CD4-positive, alpha-beta memory T cell (primary cell): ENCODE results near the gene POLR2E. TPM values are rescaled to one million over a fixed set of nuclear protein-coding genes. Genes with fewer than 3 reads are reported as not detected.
A peak's percentile ranks its signal among the peaks of the same experiment; 100 is the strongest.

ENCODE experiments used
- CTCF ChIA-PET: fragments of 350-600 bp; sonication (Branson Sonifier 250); formaldehyde crosslinking; loops from one replicate; lab custom pipeline; 2021; ENCODE audit warnings: inconsistent platforms; ENCODE audit not compliant: partially characterized antibody; lab: Charles Lee
- POLR2A ChIA-PET: fragments of 350-600 bp; sonication (Branson Sonifier 250); formaldehyde crosslinking; loops from one replicate; lab custom pipeline; 2021; ENCODE audit not compliant: partially characterized antibody; lab: Charles Lee
- DNase-seq, 5 donors: peaks; one replicate each; pipeline versions ENCODE4 v3.0.0 to v3.0.0-alpha.2; 2020 to 2022; ENCODE audit warnings: mixed read lengths in 1 of 5
- H3K27ac ChIP-seq: one replicate; pipeline ENCODE4 v1.7.0; 2013; ENCODE audit warnings: low read depth, low read length
- H3K27me3 ChIP-seq: 2 replicates; pipeline ENCODE4 v1.7.0; 2013; ENCODE audit warnings: mild to moderate bottlenecking, low read length, moderate library complexity; ENCODE audit not compliant: insufficient read depth
- H3K36me3 ChIP-seq: 2 replicates; pipeline ENCODE4 v1.7.0; 2013; ENCODE audit warnings: mild to moderate bottlenecking, low read length, moderate library complexity; ENCODE audit not compliant: insufficient read depth
- H3K4me1 ChIP-seq: 2 replicates; pipeline ENCODE4 v1.7.0; 2013; ENCODE audit warnings: mild to moderate bottlenecking, low read length, moderate library complexity; ENCODE audit not compliant: insufficient read depth
- H3K4me3 ChIP-seq, 2 donors: one replicate each; pipeline ENCODE4 v1.7.0; 2013; ENCODE audit warnings: low read length in 2 of 2, mild to moderate bottlenecking in 1 of 2
- H3K9me3 ChIP-seq, 2 donors: one replicate each; pipeline ENCODE4 v1.7.0; 2013; ENCODE audit warnings: low read length in 2 of 2, control low read depth in 1 of 2; ENCODE audit not compliant: control insufficient read depth in 1 of 2
- H3K27ac Mint-ChIP-seq, 7 donors: one replicate each; pipeline ENCODE4 v1.8.0; 2020 to 2021; ENCODE audit warnings: mixed read lengths in 7 of 7, mild to moderate bottlenecking in 6 of 7, inconsistent platforms in 3 of 7, moderate library complexity in 3 of 7
- H3K27me3 Mint-ChIP-seq, 2 donors: one replicate each; pipeline ENCODE4 v1.8.0; 2020 to 2021; ENCODE audit warnings: mixed read lengths in 2 of 2
- H3K36me3 Mint-ChIP-seq, 2 donors: one replicate each; pipeline ENCODE4 v1.8.0; 2020 to 2021; ENCODE audit warnings: mixed read lengths in 2 of 2, inconsistent platforms in 1 of 2, mild to moderate bottlenecking in 1 of 2
- H3K4me1 Mint-ChIP-seq, 4 donors: one replicate each; pipeline ENCODE4 v1.8.0; 2020 to 2021; ENCODE audit warnings: mixed read lengths in 4 of 4, mild to moderate bottlenecking in 1 of 4
- H3K4me3 Mint-ChIP-seq, 8 donors: one replicate each; pipeline ENCODE4 v1.8.0; 2020 to 2021; ENCODE audit warnings: mixed read lengths in 8 of 8, mild to moderate bottlenecking in 7 of 8, moderate library complexity in 6 of 8, inconsistent platforms in 3 of 8
- H3K9me3 Mint-ChIP-seq, 8 donors: one replicate each; pipeline ENCODE4 v1.8.0; 2020 to 2021; ENCODE audit warnings: mixed read lengths in 8 of 8, mild to moderate bottlenecking in 5 of 8, inconsistent platforms in 3 of 8, moderate library complexity in 1 of 8
- intact Hi-C: fragments of 100-400 bp; cut with micrococcal nuclease; formaldehyde crosslinking; loops from one replicate; pipeline ENCODE4 v1.15.1; 2023
- polyA plus RNA-seq, 2 donors: library from polyadenylated mRNA; unstranded; fragments of 300-500 nt; fragmentation: Illumina TruSeq; gene quantifications; one replicate each; pipeline ENCODE4 v1.2.3, GENCODE V29; 2021
- total RNA-seq, 2 experiments: library from RNA; stranded (reverse); gene quantifications; one replicate each; pipeline ENCODE4 v1.2.3, GENCODE V29; 2021

The POLR2E gene
- total and polyA plus RNA-seq, 4 experiments from 2014 or later, result 76.0 to 197 (median 124) TPM

GRCh38 chr19:1039646-1040475 is 55.3 kb downstream of the POLR2E start, which contains the start of gene ABCA7:
Gene ABCA7 (plus strand): TSS chr19:1040107. CDS start chr19:1041362, 1,255 bp downstream.
- Mint-ChIP-seq H3K27me3 (no peaks in the 10 kb centered on the region), H3K4me1 (peaks cover 27 to 69% (median 48%) of the 10 kb centered on the region in 4 donors), H3K27ac (peak within 1 kb of the TSS; percentile 91 to 97 (median 95)), H3K9me3 (peaks cover 0 to 6% (median 0%) of the 10 kb centered on the region in 8 donors), H3K36me3 (peaks cover 21 to 51% of the 10 kb centered on the region in 2 donors), H3K4me3 (peak within 1 kb of the TSS; percentile 95 to 100 (median 97))
- peak within 1 kb of the TSS; percentile 56 to 100 for H3K4me3 ChIP-seq
- POLR2A ChIA-PET, result interaction anchor here (0.7 to 57.1 kb wide), 26 partner anchors 8 to 429 kb away, joined by 3 to 3893 read pairs (median 6); partner anchors contain the start of genes ARHGAP45, CIRBP, CNN2 and FAM174C
- DNase-seq, result peak; percentile 98 to 99 (median 98)
- CTCF ChIA-PET, result interaction anchor here (1.0 to 4.7 kb wide), 5 partner anchors 11 to 27 kb away, joined by 3 to 31 read pairs (median 4); partner anchors contain the start of gene ARHGAP45
- intact Hi-C loops, result loop anchor here (1.0 to 5.0 kb wide), 4 partner anchors 14 to 58 kb away; partner anchors contain the start of genes CNN2, RNU6-2, TMEM259 and WDR18
- peak within 1 kb of the TSS; percentile 75 for H3K27ac ChIP-seq
- H3K4me1 ChIP-seq, result peaks cover 54% of the 10 kb centered on the region
- H3K36me3 ChIP-seq, result peaks cover 32% of the 10 kb centered on the region
- H3K9me3 ChIP-seq, result no peaks in the 10 kb centered on the region
- no peaks in the 10 kb centered on the region for H3K27me3 ChIP-seq

GRCh38 chr19:1038978-1039645 is 56.1 kb downstream of the POLR2E start:
- Mint-ChIP-seq H3K9me3 (peaks cover 0 to 6% (median 0%) of the 10 kb centered on the region in 8 donors), H3K4me1 (peaks cover 27 to 69% (median 48%) of the 10 kb centered on the region in 4 donors), H3K4me3 (peak overlapping the region in 7 of 8 donors; percentile 95 to 100 (median 98)), H3K27me3 (no peaks in the 10 kb centered on the region), H3K36me3 (peaks cover 21 to 46% of the 10 kb centered on the region in 2 donors), H3K27ac (peak overlapping the region; percentile 91 to 97 (median 94))
- Histone ChIP-seq H3K36me3 (peaks cover 27% of the 10 kb centered on the region), H3K4me3 (peak overlapping the region; percentile 36 to 42), H3K4me1 (peaks cover 54% of the 10 kb centered on the region), H3K9me3 (no peaks in the 10 kb centered on the region), H3K27ac (peak overlapping the region; percentile 75), H3K27me3 (no peaks in the 10 kb centered on the region)
- DNase-seq, result peak in 2 of 5 donors; percentile 17 to 29
- CTCF ChIA-PET, result interaction anchor here (0.7 to 4.7 kb wide), 6 partner anchors 10 to 47 kb away, joined by 3 to 31 read pairs (median 4); partner anchors contain the start of gene ARHGAP45
- POLR2A ChIA-PET, result interaction anchor here (1.1 to 57.1 kb wide), 21 partner anchors 9 to 428 kb away, joined by 3 to 3893 read pairs (median 6); partner anchors contain the start of genes ARHGAP45, CIRBP, CNN2 and FAM174C
- intact Hi-C loops, result loop anchor here (5.0 kb wide), 1 partner anchor 57 kb away; the partner anchor contains the start of gene WDR18

- Histone ChIP-seq H3K4me3 (no peak overlapping the region), H3K9me3 (no peaks in the 10 kb centered on the region), H3K27me3 (no peaks in the 10 kb centered on the region), H3K4me1 (peaks cover 63% of the 10 kb centered on the region), H3K36me3 (peaks cover 25% of the 10 kb centered on the region), H3K27ac (peak overlapping the region; percentile 75)
- Mint-ChIP-seq H3K4me3 (peak overlapping the region in 7 of 8 donors; percentile 68 to 100 (median 95)), H3K36me3 (peaks cover 21 to 53% of the 10 kb centered on the region in 2 donors), H3K27me3 (no peaks in the 10 kb centered on the region), H3K9me3 (peaks cover 0 to 6% (median 0%) of the 10 kb centered on the region in 8 donors), H3K4me1 (peaks cover 32 to 77% (median 53%) of the 10 kb centered on the region in 4 donors), H3K27ac (peak overlapping the region; percentile 91 to 97 (median 94))
- CTCF ChIA-PET, result interaction anchor here (1.3 to 4.7 kb wide), 3 partner anchors 9 to 16 kb away, joined by 4 to 31 read pairs (median 4); partner anchors contain the start of gene RNU6-2
- POLR2A ChIA-PET, result interaction anchor here (0.6 to 57.1 kb wide), 10 partner anchors 8 to 241 kb away, joined by 3 to 3893 read pairs (median 8); partner anchors contain the start of genes ARHGAP45, CIRBP, CNN2 and FAM174C
- intact Hi-C loops, result loop anchor here (2.0 to 5.0 kb wide), 2 partner anchors 37 to 55 kb away; partner anchors contain the start of genes GRIN3B and WDR18
- DNase-seq, result peak in 1 of 5 donors; percentile 25
Observed at GRCh38 chr19:1037621-1038064, 57.5 kb downstream of the POLR2E start.

Other genes with a start within 250 kb of the POLR2E start
- not detected for gene ELANE, start 243.1 kb downstream of the POLR2E start, total RNA-seq
- not detected for gene ELANE, start 243.1 kb downstream of the POLR2E start, polyA plus RNA-seq
- 1 to 10 TPM in 1 of 2 experiments, under 1 TPM in 1; 0.91 to 1.1 TPM for gene CFD, start 235.7 kb downstream of the POLR2E start, total RNA-seq
- gene CFD, start 235.7 kb downstream of the POLR2E start, polyA plus RNA-seq, result 1 to 10 TPM in 1 of 2 donors, not detected in 1; 4.8 TPM
- 10 to 100 TPM; 68.3 to 71.7 TPM for gene MED16, start 202.2 kb downstream of the POLR2E start, total RNA-seq
- 100 to 1,000 TPM in 1 of 2 donors, 10 to 100 TPM in 1; 48.6 to 125 TPM for gene MED16, start 202.2 kb downstream of the POLR2E start, polyA plus RNA-seq
- gene RNU6-9, start 201.9 kb downstream of the POLR2E start, total RNA-seq, result not detected
- not detected for gene RNU6-9, start 201.9 kb downstream of the POLR2E start, polyA plus RNA-seq
- gene R3HDM4, start 182.2 kb downstream of the POLR2E start, total RNA-seq, result 100 to 1,000 TPM; 153 to 160 TPM
- 100 to 1,000 TPM; 203 to 230 TPM for gene R3HDM4, start 182.2 kb downstream of the POLR2E start, polyA plus RNA-seq
- gene KISS1R, start 178.0 kb downstream of the POLR2E start, total RNA-seq, result 1 to 10 TPM in 1 of 2 experiments, under 1 TPM in 1; 0.79 to 1.2 TPM
- under 1 TPM; 0.59 TPM for gene KISS1R, start 178.0 kb downstream of the POLR2E start, polyA plus RNA-seq
- gene ARID3A, start 169.3 kb downstream of the POLR2E start, total RNA-seq, result 1 to 10 TPM; 9.2 to 9.6 TPM
- gene ARID3A, start 169.3 kb downstream of the POLR2E start, polyA plus RNA-seq, result 1 to 10 TPM in 1 of 2 donors, under 1 TPM in 1; 0.27 to 1.1 TPM
- 10 to 100 TPM; 53.9 to 60.3 TPM for gene WDR18, start 111.0 kb downstream of the POLR2E start, total RNA-seq
- 10 to 100 TPM; 44.3 to 79.7 TPM for gene WDR18, start 111.0 kb downstream of the POLR2E start, polyA plus RNA-seq
- gene GRIN3B, start 95.0 kb downstream of the POLR2E start, total RNA-seq, result not detected
- gene GRIN3B, start 95.0 kb downstream of the POLR2E start, polyA plus RNA-seq, result not detected
- 100 to 1,000 TPM; 315 to 329 TPM for gene TMEM259, start 74.3 kb downstream of the POLR2E start, total RNA-seq
- gene TMEM259, start 74.3 kb downstream of the POLR2E start, polyA plus RNA-seq, result 10 to 100 TPM; 40.5 to 75.9 TPM
- not detected for gene RNU6-2, start 73.9 kb downstream of the POLR2E start, total RNA-seq
- gene RNU6-2, start 73.9 kb downstream of the POLR2E start, polyA plus RNA-seq, result not detected
- 100 to 1,000 TPM; 263 to 266 TPM for gene CNN2, start 68.8 kb downstream of the POLR2E start, total RNA-seq
- gene CNN2, start 68.8 kb downstream of the POLR2E start, polyA plus RNA-seq, result 100 to 1,000 TPM; 444 to 632 TPM
- gene ABCA7, start 55.3 kb downstream of the POLR2E start, total RNA-seq, result 100 to 1,000 TPM; 313 to 319 TPM
- gene ABCA7, start 55.3 kb downstream of the POLR2E start, polyA plus RNA-seq, result 10 to 100 TPM; 10.7 to 11.2 TPM
- gene ARHGAP45, start 28.2 kb downstream of the POLR2E start, total RNA-seq, result 100 to 1,000 TPM; 834 to 836 TPM
- gene ARHGAP45, start 28.2 kb downstream of the POLR2E start, polyA plus RNA-seq, result 100 to 1,000 TPM; 222 to 501 TPM
- 100 to 1,000 TPM; 210 to 220 TPM for gene GPX4, start 8.6 kb upstream of the POLR2E start, total RNA-seq
- 100 to 1,000 TPM; 399 to 406 TPM for gene GPX4, start 8.6 kb upstream of the POLR2E start, polyA plus RNA-seq
- 10 to 100 TPM; 92.6 to 98.6 TPM for gene SBNO2, start 78.9 kb upstream of the POLR2E start, total RNA-seq
- gene SBNO2, start 78.9 kb upstream of the POLR2E start, polyA plus RNA-seq, result 1 to 10 TPM in 1 of 2 donors, under 1 TPM in 1; 0.37 to 3.5 TPM
- gene STK11, start 110.4 kb upstream of the POLR2E start, total RNA-seq, result 100 to 1,000 TPM; 112 to 114 TPM
- gene STK11, start 110.4 kb upstream of the POLR2E start, polyA plus RNA-seq, result 10 to 100 TPM; 11.0 to 43.5 TPM
- not detected for gene CBARP, start 142.6 kb upstream of the POLR2E start, total RNA-seq
- not detected for gene CBARP, start 142.6 kb upstream of the POLR2E start, polyA plus RNA-seq
- gene ATP5F1D, start 146.4 kb upstream of the POLR2E start, total RNA-seq, result 100 to 1,000 TPM; 105 to 108 TPM
- 100 to 1,000 TPM; 133 to 243 TPM for gene ATP5F1D, start 146.4 kb upstream of the POLR2E start, polyA plus RNA-seq
- gene MIDN, start 153.2 kb upstream of the POLR2E start, total RNA-seq, result 10 to 100 TPM; 30.3 to 34.0 TPM
- 1 to 10 TPM in 1 of 2 donors, under 1 TPM in 1; 0.75 to 6.1 TPM for gene MIDN, start 153.2 kb upstream of the POLR2E start, polyA plus RNA-seq
- gene CIRBP, start 174.0 kb upstream of the POLR2E start, total RNA-seq, result 100 to 1,000 TPM; 574 to 638 TPM
- gene CIRBP, start 174.0 kb upstream of the POLR2E start, polyA plus RNA-seq, result 100 to 1,000 TPM; 160 to 257 TPM
- 10 to 100 TPM; 50.5 to 54.2 TPM for gene FAM174C, start 180.2 kb upstream of the POLR2E start, total RNA-seq
- 100 to 1,000 TPM in 1 of 2 donors, 10 to 100 TPM in 1; 57.2 to 114 TPM for gene FAM174C, start 180.2 kb upstream of the POLR2E start, polyA plus RNA-seq
- gene EFNA2, start 190.5 kb upstream of the POLR2E start, total RNA-seq, result not detected
- not detected for gene EFNA2, start 190.5 kb upstream of the POLR2E start, polyA plus RNA-seq